Lung microvascular endothelial cell (primary cell): ENCODE results near the gene TBX2. TPM values are rescaled to one million over a fixed set of nuclear protein-coding genes. Genes with fewer than 3 reads are reported as not detected.

Experiments
- DNase-seq, 2 donors: peaks; one replicate each; pipeline versions ENCODE4 v3.0.0 to v3.0.0-alpha.2; 2010; ENCODE audit warnings: low read depth in 2 of 2
- total RNA-seq: library from RNA; depleted of rRNA; stranded (reverse); fragments of >200 nt; gene quantifications from 2 replicates; pipeline ENCODE4 v1.2.1, GENCODE V29; 2014

The TBX2 gene
- total RNA-seq, 1 donor from 2014 or later, result under 0.01 TPM

GRCh38 chr17:61413661-61414126 lies 14.1 kb downstream of the TBX2 start:
- no peak for DNase-seq

- no peak for DNase-seq
These were observed 14.7 kb downstream of the TBX2 start for GRCh38 chr17:61414141-61414935.

- no peak for DNase-seq
These were observed 15.3 kb downstream of the TBX2 start for GRCh38 chr17:61414936-61415251.

- DNase-seq, result no peak
These were observed 15.9 kb downstream of the TBX2 start for GRCh38 chr17:61415374-61416210.

GRCh38 chr17:61416211-61416539 lies 16.5 kb downstream of the TBX2 start:
- no peak for DNase-seq

GRCh38 chr17:61416540-61417363 lies 17.1 kb downstream of the TBX2 start:
- DNase-seq, result peak; percentile 77 to 88

- DNase-seq, result no peak
These were observed 18.8 kb downstream of the TBX2 start for GRCh38 chr17:61418449-61418848.

- DNase-seq, result no peak
These were observed 19.9 kb downstream of the TBX2 start for GRCh38 chr17:61419496-61420046.

GRCh38 chr17:61420052-61420451 lies 20.4 kb downstream of the TBX2 start:
- DNase-seq, result no peak

- DNase-seq, result no peak
These were observed 21.2 kb downstream of the TBX2 start for GRCh38 chr17:61420745-61421398.

GRCh38 chr17:61421460-61421859 lies 21.8 kb downstream of the TBX2 start:
- no peak for DNase-seq

- DNase-seq, result no peak
These were observed 22.6 kb downstream of the TBX2 start for GRCh38 chr17:61422116-61422799.

GRCh38 chr17:61422869-61423268 lies 23.2 kb downstream of the TBX2 start:
- DNase-seq, result no peak

- DNase-seq, result no peak
These were observed 24.5 kb downstream of the TBX2 start for GRCh38 chr17:61423967-61424649.

GRCh38 chr17:61425682-61426481 lies 26.2 kb downstream of the TBX2 start:
- DNase-seq, result no peak

GRCh38 chr17:61426482-61427304 lies 27.1 kb downstream of the TBX2 start:
- no peak for DNase-seq

GRCh38 chr17:61427567-61427966 lies 27.9 kb downstream of the TBX2 start:
- DNase-seq, result no peak

GRCh38 chr17:61429274-61429673 lies 29.6 kb downstream of the TBX2 start:
- no peak for DNase-seq
